Measurements from ENCODE around the gene OR10A2.

GRCh38 chr11:6888830-6889229, 26.0 kb downstream of the OR10A2 start:
- no peak for TF ChIP-seq CTCF (IDR thresholded peaks at IDR 0.05)
- TF ChIP-seq POLR2AphosphoS5 (IDR thresholded peaks at IDR 0.05) = no peak
- no peak for TF ChIP-seq POLR2A (IDR thresholded peaks at IDR 0.05)
- TF ChIP-seq EP300 (IDR thresholded peaks at IDR 0.05) = no peak
